ENCODE results near the gene CD3E. TPM values are rescaled to one million over a fixed set of nuclear protein-coding genes. Genes with fewer than 3 reads are reported as not detected.
A peak's percentile ranks its signal among the peaks of the same experiment; 100 is the strongest.

The CD3E gene
- total and polyA plus RNA-seq, 4 donors: 4.4 to 5.7 (median 5.2) TPM

GRCh38 chr11:118318581-118319336 is 14.2 kb downstream of the CD3E start:
- no peak overlapping the region for H3K4me3 ChIP-seq
- peak; percentile 6 for ATAC-seq (ENCODE audit: insufficient read depth, low FRiP score)
- H3K27ac ChIP-seq (ENCODE audit: low read depth in 1 of 2, low read length in 1 of 2): peak overlapping the region in 1 of 2 donors; percentile 89
- no peak for DNase-seq
- H3K9me3 ChIP-seq (ENCODE audit: control insufficient read depth in 4 of 4, insufficient read depth in 3 of 4, low read length in 3 of 4): no peaks in the 10 kb centered on the region
- WGBS, 2 donors: 60 to 68% methylated on average over 11 of the region's 11 CpGs
- TF ChIP-seq CTCF (IDR thresholded peaks at IDR 0.05; ENCODE audit: control extremely low read depth, extremely low read depth): no peak
- no peak overlapping the region for H3K9ac ChIP-seq (ENCODE audit: insufficient read depth in 1 of 2, low read length in 2 of 2)
- no peaks in the 10 kb centered on the region for H3K36me3 ChIP-seq (ENCODE audit: control insufficient read depth in 4 of 4, insufficient read depth in 4 of 4, low read length in 4 of 4)
- no peaks in the 10 kb centered on the region for H3K27me3 ChIP-seq (ENCODE audit: control insufficient read depth in 3 of 3, insufficient read depth in 3 of 3, low read length in 2 of 3)
- peaks cover 0 to 21% (median 15%) of the 10 kb centered on the region in 5 donors for H3K4me1 ChIP-seq (ENCODE audit: control insufficient read depth in 5 of 5, insufficient read depth in 5 of 5, low read length in 5 of 5)

- TF ChIP-seq CTCF (IDR thresholded peaks at IDR 0.05; ENCODE audit: control extremely low read depth, extremely low read depth): no peak
- no peak overlapping the region for H3K4me3 ChIP-seq
- H3K36me3 ChIP-seq (ENCODE audit: control insufficient read depth in 4 of 4, insufficient read depth in 4 of 4, low read length in 4 of 4): no peaks in the 10 kb centered on the region
- H3K4me1 ChIP-seq (ENCODE audit: control insufficient read depth in 5 of 5, insufficient read depth in 5 of 5, low read length in 5 of 5): peaks cover 0 to 21% (median 15%) of the 10 kb centered on the region in 5 donors
- 16 to 21% methylated on average over 1 of the region's 1 CpG for WGBS, 2 donors
- H3K9me3 ChIP-seq (ENCODE audit: control insufficient read depth in 4 of 4, insufficient read depth in 3 of 4, low read length in 3 of 4): no peaks in the 10 kb centered on the region
- H3K9ac ChIP-seq (ENCODE audit: insufficient read depth in 1 of 2, low read length in 2 of 2): no peak overlapping the region
- H3K27ac ChIP-seq (ENCODE audit: low read depth in 1 of 2, low read length in 1 of 2): peak overlapping the region in 1 of 2 donors; percentile 89
- DNase-seq (no peak), ATAC-seq (ENCODE audit: insufficient read depth, low FRiP score) (peak; percentile 49)
- no peaks in the 10 kb centered on the region for H3K27me3 ChIP-seq (ENCODE audit: control insufficient read depth in 3 of 3, insufficient read depth in 3 of 3, low read length in 2 of 3)
These were observed 14.8 kb downstream of the CD3E start for GRCh38 chr11:118319337-118319707.

GRCh38 chr11:118320515-118320914 is 16.0 kb downstream of the CD3E start:
- DNase-seq (no peak), ATAC-seq (ENCODE audit: insufficient read depth, low FRiP score) (no peak)
- no peak overlapping the region for H3K27ac ChIP-seq (ENCODE audit: low read depth in 1 of 2, low read length in 1 of 2)
- no peaks in the 10 kb centered on the region for H3K27me3 ChIP-seq (ENCODE audit: control insufficient read depth in 3 of 3, insufficient read depth in 3 of 3, low read length in 2 of 3)
- no peak for TF ChIP-seq CTCF (IDR thresholded peaks at IDR 0.05; ENCODE audit: control extremely low read depth, extremely low read depth)
- WGBS, 2 donors: 92 to 95% methylated on average over 3 of the region's 3 CpGs
- H3K9ac ChIP-seq (ENCODE audit: insufficient read depth in 1 of 2, low read length in 2 of 2): no peak overlapping the region
- H3K4me3 ChIP-seq: no peak overlapping the region
- H3K9me3 ChIP-seq (ENCODE audit: control insufficient read depth in 4 of 4, insufficient read depth in 3 of 4, low read length in 3 of 4): no peaks in the 10 kb centered on the region
- H3K4me1 ChIP-seq (ENCODE audit: control insufficient read depth in 5 of 5, insufficient read depth in 5 of 5, low read length in 5 of 5): peaks cover 0 to 15% (median 15%) of the 10 kb centered on the region in 5 donors
- H3K36me3 ChIP-seq (ENCODE audit: control insufficient read depth in 4 of 4, insufficient read depth in 4 of 4, low read length in 4 of 4): no peaks in the 10 kb centered on the region

All from lung (tissue), 12 donors.